Superior temporal gyrus (tissue), 1 donor: ENCODE data around the gene CDKN3.
A peak's percentile ranks its signal among the peaks of the same experiment; 100 is the strongest.
"Not testable (repeated sequence)": the region's sequence is repeated elsewhere in the genome, so short reads cannot be mapped to it uniquely, and the experiment has no call there.

Experiments
- DNase-seq: peaks from one replicate; pipeline ENCODE4 v3.0.0-alpha.2; 2016; ENCODE audit errors: extremely low spot score

The CDKN3 gene

DNA sequence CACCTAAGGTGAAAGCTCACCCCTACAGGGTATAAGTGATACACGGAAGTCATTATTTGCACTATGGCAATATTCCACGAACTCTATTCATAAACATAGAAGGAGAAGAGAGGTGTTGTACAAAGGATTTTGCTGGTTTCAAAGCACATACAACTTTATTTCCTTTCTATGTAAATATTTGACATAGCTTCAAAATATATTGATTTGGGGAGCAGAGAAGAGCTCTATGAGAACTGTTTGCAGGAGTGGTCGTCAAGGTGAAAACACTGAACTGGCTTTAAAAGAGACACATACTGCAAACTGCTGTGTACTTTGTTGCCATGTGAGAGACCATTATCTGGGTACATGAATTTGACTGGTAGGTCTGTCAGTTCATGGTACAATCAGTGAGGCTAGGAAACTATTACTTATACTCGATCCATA is 27.7 kb downstream of the CDKN3 start:
- no peak for DNase-seq

DNA sequence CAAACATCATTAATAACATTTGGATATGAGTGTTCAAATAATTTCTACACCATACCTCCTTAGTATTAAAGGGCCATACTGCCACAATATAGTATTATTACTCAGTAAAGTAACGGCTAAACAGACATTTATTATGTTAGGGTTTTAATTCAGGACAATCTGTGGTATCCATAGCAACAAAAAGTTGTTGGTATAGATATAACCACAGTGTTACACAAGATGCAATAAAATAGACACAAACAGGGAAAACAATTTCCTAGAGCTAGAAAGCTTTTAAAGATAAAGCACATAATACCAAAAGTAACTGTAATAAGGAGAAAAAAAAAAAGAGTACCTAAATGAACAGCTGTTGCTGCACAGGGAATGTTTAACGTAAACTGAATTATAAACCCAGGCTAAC is 28.3 kb downstream of the CDKN3 start:
- no peak for DNase-seq

DNA sequence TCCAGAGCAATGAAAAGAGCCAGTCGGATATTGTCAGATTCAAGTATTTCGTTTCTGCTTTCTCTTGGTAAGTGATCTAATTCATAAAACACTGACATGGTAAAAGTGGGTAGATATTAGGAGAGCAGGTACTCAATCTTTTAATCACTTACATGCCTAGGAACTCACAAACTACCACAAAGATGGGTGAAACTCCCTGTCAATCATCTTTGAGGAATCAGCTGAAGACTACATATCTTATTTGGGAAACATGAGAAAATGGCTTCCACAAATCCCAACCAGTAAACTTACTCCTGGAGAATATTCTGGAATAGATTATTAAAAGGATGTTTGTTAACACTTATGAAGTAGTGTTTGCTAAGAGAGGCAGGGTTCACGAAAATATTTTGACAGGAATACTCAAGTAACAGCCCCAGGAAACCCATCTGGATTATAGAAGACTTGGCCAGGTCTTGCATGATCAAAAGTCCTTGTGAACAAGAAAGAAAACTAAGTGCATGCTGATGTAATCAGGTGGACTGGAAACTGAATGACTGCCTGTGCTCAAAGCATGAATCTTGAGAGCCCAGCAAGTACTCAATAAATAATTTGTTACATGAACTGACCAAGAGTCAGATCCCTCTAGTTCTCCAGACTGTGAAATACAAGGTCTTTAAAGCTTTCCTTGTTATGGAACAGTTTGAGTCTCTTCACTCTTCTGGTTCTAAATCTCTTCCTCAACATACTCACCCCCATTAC is 28.9 kb downstream of the CDKN3 start:
- no peak for DNase-seq

DNA sequence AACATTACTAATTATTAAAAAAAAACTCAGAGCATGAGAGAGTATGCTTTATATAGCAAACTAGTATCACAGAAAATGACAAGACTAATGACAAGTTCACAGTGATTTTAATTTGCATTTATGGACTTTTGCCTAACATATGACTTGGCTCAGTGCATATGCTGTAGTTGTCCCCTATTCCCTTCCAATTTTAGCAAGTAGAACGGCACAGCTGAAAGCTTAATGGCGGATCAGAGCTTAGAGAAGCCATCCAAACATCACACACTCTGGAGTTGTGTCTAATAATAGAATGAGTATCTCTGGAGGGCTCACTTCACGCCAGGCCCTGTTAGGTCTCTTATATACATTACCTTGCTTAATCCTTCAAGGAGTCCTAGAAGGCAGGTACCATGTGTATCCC is 31.1 kb downstream of the CDKN3 start:
- DNase-seq: peak; percentile 60

DNA sequence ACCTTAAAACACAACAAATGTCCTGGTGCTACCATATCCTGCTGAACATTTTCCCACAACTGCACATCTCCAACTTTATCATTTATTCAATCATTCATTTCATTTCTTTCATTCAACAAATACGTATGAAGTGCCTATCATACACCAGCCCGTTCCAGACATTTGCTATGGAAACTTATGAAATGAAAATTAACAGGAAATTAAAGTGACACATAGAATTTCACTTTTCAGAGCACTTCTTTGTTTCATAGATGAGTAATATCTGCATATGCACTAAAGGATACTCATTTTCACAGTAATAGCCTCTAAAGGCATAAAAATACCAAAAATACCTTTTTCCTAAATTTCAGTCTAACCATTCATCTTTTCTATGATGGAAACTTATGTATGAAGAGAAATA is 31.7 kb downstream of the CDKN3 start:
- DNase-seq: no peak

DNA sequence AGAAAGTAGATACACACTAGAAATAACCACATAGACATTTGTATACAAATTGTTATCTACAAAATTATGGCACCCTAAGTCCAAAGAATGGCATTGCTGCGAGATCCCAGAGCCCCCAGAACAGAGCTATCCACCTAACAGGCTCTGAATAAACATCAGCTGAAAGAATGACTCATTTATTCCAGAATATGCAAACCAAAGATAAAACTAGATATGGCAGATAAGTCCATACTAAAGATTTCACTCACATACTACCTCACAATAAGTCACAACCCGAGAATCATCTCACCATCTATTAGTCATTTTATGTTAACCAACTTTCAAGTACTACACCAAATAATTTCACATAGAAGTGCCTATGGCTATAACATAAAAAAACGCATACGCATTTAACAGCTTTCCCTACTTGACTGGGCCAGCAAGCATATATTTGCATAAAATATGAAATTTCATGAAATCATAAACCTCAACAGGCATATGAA is 38.7 kb downstream of the CDKN3 start:
- DNase-seq: peak; percentile 5

DNA sequence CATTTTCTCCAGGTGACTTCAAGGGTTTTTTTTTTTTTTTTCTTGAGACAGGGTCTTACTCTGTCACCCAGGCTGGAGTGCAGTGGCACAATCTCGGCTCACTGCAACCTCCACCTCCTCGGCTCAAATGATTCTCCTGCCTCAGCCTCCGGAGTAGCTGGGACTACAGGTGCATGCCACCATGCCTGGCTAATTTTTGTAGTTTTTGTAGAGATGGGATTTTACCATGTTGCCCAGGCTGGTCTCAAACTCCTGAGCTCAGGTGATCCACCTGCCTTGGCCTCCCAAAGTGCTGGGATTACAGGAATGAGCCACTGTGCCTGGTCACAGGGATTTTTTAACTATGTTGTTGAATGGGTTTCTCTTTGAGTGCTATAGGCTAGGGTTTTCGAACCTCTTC is 41.1 kb downstream of the CDKN3 start:
- DNase-seq: not testable (repeated sequence)

DNA sequence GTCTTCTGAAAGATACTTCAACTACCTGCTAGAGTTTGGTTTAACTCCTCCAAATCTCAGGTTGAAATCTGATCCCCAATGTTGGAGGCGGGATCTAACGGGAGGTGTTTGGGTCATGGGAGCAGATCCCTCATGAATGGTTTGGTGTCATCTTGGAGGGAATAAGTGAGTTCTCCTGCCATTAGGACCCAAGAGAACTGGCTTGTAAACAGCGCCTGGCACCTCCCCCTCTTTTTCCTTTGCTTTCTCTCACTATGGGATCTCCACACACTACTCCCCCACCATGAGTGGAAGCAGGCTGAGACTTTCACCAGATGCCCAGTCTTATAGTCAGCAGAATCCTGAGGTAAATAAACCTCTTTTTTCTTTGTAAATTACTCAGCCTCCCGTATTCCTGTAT is 41.9 kb downstream of the CDKN3 start:
- no peak for DNase-seq

DNA sequence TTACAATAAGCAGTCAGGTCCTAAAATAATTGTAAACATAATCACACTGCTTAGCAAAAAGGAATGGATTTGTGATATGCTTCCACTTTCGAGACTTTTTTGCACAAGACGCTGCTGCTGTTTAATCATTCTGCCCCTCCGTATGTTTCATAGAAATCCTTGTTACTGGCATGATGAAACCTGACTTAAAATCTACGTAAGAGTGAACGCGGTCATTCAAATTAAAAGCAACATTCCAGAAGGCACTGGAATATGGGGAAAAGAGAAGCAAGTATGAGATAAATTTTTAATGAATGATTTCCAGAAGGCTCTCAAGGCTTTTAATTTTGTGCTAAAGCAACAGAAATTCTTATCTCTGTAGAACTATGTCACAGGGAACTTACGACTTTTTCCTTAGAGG is 43.2 kb downstream of the CDKN3 start:
- no peak for DNase-seq

DNA sequence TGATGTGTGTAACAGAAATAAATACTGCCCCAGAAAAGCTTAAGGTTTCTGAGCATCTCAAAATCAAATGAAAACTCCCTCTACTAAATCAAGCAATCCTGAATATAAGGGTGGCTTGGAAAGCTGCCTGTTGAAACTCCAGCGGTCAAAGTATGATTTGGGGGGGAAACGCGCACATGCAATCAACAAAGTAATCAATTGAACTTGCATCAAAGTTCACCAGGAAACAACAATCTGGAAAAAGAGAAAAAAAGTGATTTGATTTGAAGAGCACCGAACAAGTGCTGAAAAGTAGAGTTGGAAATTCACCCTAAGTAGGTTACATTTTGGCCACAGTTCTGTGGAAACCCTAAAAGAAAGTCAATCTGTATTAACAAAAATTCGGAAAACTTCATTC is 43.7 kb downstream of the CDKN3 start:
- DNase-seq: peak; percentile 34

DNA sequence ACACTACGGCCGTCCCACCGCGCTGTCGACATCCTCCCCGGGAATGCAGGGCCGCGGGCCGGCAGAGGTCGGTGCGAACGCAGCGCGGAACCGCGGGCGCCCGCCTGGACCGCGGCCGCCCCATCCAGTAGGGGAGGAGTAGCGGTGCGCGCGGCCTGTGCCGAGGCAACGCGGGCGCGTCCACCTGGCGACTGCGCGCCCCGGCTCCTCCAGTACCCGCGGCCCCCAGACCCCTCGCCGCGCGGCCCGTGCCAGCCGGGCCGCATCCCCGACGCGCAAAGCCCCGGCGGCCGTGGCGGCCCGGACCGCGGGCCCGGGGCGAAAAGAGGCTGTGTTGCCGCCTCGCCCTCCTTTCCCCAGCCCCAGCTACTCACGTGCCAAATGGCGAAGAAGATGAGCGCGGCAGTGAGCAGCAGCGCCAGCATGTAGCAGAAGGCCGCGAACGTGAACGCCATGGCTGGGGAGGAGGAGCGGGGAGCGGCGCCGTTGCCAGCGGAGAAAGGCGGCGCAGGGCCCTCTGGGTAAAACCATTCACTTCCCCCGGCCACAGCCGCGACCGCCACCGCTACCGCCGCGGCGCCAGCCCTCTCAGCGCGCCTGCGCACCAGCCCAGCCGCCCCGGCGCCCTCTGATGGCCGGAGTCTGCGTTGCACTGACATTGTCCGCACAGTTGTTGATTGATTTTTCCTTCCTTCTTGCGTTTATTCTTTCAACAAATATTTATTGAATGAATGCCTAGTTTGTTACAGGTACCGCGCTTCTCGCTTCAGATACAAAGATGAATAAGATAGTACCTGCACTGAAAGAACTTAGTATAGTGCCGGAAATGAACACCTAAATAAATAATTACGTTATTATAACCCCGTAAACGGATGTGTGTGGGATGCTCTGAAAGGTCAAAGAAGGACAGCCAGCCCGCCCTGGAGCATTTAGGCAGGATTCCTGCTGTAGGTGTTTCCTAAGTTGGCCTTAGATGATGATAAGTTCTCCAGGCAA is 44.4 kb downstream of the CDKN3 start, which contains the start of gene CNIH1:
Gene CNIH1, minus strand, starts transcription at position 502 of the 996 bp plus-strand sequence. Its CDS starts 47 bp downstream, at position 455.
- DNase-seq: peak; percentile 94

DNA sequence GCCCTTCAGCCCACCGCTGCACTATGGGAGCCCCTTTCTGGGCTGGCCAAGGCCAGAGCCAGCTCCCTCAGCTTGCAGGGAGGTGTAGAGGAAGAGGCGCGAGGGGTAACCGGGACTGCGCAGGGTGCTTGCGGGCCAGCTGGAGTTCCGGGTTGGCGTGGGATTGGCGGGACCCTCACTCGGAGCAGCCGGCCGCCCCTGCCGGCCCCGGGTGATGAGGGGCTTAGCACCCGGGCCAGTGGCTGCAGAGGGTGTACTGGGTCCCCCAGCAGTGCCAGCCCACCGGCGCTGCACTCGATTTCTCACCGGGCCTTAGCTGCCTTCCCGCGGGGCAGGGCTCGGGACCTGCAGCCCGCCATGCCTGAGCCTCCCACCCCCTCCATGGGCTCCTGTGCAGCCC is 46.2 kb downstream of the CDKN3 start:
- DNase-seq: not testable (repeated sequence)

DNA sequence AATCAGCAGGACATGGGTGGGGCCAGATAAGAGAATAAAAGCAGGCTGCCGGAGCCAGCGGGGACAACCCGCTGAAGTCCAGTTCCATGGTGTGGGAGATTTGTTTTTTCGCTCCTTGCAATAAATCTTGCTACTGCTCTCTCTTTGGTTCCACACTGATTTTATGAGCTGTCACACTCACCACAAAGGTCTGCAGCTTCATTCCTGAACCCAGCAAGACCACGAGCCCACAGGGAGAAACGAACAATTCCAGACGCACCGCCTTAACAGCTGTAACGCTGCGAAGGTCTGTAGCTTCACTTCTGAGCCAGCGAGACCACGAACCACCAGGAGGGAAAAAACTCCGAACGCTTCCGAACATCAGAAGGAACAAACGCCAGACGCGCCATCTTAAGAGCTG is 47.2 kb downstream of the CDKN3 start:
- DNase-seq: no peak

DNA sequence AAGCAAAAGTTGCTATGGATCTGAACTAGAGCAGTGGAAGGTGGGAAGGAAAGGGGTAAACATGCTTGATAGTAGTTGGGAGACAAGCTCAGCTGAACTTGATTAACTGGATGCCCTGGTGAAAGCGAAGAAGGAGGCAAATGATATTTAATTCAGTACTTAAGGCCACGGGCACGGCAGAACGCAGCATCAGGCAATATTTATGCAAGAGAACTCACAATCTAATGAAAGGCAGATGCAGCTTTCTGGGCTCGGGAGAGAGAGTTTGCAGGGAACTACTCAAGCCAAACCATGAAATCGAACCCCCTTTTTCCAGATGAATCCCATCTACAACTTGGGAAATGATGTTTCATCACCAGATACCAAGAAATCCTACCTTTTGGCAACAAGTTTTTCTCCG is 47.9 kb downstream of the CDKN3 start:
- no peak for DNase-seq

DNA sequence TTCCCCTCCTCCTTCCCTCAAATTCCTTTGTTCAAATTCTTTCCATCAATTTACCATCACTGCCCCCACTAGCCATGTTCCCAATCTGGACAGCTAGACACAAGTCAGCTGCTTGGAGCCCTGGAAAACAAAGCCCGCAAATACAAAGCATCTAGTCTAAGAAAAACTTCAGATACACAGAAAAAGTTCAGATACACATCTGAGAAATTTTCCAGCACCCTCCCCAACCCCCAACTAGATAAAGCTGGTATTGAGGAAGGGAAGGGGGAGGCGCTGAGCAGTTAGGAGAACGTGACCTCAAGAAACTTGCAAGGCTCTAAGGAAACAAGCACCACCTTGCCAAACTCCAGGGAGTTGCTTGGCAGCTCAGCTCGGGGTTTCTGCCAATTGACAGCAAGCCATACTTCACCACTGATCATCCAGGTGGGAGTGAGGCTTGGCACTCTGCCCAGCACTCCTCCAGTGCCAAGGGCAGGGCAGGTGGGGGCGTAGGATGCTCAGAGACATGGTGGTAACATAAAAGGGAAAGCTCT is 49.4 kb downstream of the CDKN3 start:
- DNase-seq: no peak

DNA sequence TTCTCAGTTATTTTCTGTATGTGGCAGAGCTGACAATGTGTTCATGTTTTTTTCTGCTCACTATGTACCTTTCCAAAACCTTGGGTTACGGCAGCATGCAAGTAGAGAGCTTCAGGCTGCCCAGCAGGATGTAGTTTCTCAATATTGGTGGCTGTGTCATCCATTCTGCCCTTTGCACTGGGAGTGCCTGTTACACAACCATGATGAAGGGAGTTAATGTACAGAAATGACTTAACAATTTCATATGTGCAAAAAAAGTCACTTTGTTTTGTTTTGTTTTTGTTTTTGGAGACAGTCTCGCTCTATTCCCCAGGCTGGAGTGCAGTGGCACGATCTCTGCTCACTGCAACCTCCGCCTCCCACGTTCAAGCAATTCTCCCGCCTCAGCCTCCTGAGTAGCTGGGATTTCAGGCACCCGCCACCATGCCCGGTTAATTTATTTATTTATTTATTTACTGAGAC is 50.5 kb downstream of the CDKN3 start:
- DNase-seq: no peak

DNA sequence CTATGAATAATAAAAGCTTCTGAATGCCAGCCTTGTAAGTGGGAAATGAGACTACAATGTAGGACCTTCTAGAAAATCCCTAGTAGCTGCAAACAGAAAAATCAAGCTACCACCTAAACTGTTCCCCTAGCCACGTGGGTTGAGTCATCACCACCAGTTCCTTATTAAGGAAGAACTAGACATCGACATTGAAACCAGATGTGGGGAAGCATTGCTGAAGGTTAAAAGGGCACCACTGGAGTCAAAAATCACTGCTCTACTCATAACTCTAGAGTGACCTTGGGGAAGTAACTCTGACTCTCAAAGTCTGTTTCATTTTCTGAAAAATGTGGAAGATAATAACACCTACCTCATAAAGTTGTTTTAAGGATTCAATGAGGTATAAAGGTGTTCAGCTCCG is 53.7 kb downstream of the CDKN3 start:
- DNase-seq: no peak

DNA sequence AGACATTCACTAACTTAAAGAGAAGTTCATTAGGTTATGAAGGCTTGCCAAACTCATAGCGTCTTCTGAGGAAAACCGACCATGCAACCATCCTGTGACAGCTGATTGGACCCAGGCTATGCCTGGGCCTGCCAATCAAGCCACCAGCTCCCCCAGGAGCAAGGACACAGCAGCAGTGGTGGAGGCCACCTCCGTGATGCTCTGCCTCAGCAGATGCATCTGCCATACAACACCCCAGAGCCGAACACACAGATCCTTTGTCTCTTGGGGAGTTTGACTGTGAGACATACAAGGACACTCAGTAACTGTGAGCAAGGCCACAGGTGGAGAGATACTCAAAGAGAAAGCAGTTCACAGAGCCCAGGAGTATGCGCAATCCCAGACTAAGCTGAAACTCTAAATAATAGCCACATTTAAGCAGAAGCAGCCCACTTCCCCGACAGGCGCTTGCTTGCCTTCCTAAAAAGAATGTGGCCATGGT is 54.4 kb downstream of the CDKN3 start:
- DNase-seq: no peak

DNA sequence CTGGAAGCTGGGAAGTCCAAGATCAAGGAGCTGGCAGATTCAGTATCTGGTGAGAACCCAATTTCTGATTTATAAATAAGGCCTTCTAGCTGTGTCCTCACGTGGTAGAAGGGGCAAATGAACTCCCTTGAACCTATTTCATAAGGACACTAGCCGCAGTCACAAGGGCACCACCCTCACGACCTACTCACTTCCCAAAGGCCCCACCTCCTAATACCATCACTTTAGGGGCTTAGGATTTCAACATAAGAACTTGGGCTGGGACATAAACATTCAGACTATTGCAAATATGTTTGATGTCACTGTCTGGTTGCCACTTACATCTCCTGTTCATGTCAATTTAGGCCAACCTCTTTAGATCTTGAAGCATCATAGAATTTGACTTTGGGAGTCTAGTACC is 55.2 kb downstream of the CDKN3 start:
- no peak for DNase-seq

DNA sequence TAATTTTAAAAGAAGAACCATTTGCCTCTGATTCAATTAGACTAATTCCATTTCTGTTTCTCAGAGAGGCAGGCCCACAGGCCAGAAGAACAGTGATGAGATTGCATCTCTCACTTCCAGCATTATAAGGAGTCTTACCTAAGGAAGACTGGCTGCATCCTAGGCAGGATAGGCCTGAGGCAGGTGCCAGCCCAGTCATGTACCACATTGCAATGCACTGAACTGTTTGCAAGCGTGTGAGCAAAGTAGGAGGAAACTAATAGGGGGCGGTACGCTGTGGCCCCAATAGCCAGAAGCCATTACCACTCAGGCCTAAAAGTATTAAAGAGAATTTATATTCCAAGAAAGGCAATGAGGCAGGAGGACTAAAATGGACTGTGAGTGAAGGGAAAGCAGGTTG is 56.4 kb downstream of the CDKN3 start:
- no peak for DNase-seq

DNA sequence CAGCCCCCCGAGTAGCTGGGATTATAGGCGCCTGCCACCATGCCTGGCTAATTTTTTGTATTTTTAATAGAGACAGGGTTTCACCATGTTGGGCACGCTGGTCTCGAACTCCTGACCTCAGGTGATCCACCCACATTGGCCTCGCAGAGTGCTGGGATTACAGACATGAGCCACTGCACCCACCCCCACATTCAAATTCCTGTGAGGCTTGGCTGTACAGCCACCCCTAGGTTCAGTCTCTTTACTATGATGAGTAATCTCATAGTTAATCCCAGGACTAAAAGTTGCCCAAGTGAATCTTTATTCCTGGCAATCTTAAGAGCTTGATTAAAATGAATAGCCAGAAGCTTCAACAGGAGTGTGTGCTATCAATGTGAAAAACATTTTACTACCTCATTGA is 57.2 kb downstream of the CDKN3 start:
- not testable (repeated sequence) for DNase-seq

DNA sequence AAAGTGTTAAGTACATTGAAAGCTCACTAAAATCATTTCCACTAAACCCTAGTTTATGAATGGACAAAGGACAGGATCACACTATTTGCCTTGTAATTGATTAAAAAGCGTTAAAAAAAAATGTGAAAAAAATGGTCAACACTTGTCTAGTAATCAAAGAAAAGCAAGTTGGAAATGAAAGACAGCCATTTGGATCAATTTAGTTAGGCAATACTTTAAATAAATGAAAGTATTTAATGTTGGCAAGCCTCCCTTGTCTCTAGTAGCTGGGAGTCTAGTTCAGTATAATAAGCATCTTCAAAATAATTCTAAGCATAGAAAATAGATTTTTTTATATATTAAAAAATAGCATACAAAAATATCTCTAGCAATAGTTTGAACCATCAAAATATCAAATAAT is 58.6 kb downstream of the CDKN3 start:
- no peak for DNase-seq
